SW480 (cell line): ENCODE data around the gene ASB6.
A peak's percentile ranks its signal among the peaks of the same experiment; 100 is the strongest.
"Not testable (repeated sequence)": the region's sequence is repeated elsewhere in the genome, so short reads cannot be mapped to it uniquely, and the experiment has no call there.

Experiments used
- DNase-seq: peaks from one replicate; pipeline ENCODE4 v3.0.0-alpha.2; 2016; ENCODE audit warnings: low spot score

Gene ASB6

GRCh38 chr9:129667378-129667777 lies 25.4 kb upstream of the ASB6 start:
- DNase-seq, result no peak

DNA sequence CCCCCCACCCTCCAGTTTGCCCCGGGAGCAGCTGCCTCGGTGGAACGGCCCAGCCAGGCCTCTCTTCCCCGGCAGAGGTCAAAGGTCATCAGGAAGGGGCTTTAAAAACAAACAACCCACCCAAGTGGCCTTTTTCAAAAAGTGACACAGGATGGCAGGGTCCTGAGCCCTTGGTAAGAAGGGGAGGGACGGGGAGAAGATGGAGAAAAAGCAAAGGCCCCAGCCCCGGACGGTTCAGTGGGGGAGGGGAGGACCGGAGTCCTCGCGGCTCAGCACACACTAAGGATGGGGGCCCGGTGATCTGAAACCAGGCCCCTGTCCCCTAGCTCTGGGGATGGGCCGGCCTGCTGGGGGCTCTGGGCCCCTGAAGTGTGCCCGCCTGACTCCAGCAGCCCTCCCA lies 24.6 kb upstream of the ASB6 start:
- no peak for DNase-seq

DNA sequence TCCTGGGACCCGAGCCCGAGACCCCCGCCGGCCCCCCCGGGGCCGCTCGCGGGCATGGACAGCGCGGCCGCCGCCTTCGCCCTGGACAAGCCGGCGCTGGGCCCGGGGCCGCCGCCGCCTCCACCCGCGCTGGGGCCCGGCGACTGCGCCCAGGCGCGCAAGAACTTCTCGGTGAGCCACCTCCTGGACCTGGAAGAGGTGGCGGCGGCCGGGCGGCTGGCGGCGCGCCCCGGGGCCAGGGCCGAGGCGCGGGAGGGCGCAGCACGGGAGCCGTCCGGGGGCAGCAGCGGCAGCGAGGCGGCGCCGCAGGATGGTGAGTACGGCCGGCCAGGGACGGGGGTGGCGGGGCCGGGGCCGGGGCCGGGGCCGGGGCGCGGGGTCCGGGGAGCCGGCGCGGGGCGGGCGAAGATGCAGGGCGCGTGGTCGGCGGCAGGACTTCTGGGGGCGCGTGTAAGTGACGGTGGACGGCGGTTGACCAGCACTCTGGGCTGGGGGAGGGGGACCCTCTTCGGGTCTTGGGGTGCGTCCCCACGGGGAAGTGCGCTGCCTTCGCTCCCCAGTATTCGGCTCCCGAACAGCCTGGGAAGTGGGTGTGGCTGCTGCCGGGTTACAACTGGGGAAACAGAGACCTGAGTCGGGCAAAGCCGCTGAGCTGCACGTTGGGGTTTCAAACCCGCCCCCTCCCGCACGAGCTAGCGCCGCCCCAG lies 24.0 kb upstream of the ASB6 start:
- DNase-seq, result no peak

- DNase-seq, result no peak
Measured at GRCh38 chr9:129665389-129665775, 23.4 kb upstream of the ASB6 start, which contains the start of gene PRRX2. PRRX2 (plus strand) TSS chr9:129665647; CDS start chr9:129665868, 221 bp downstream.

GRCh38 chr9:129664746-129665388 lies 22.9 kb upstream of the ASB6 start:
- no peak for DNase-seq

DNA sequence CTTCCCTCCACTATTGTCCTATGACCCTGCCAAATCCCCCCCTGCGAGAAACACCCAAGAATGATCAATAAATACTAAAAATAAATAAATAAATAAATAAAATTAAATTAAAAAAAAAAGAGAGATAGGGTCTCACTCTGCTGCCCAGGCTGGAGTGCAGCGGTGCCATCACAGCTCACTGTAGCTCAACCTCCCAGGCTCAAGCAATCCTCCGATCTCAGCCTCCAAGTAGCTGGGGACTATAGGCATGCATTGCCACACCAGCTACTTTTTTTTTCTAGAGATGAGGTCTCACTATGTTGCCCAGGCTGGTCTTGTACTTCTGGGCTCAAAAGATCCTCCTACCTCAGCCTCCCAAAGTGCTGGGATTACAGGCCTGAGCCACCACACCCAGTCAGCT lies 20.3 kb upstream of the ASB6 start:
- not testable (repeated sequence) for DNase-seq

- no peak for DNase-seq
Measured at GRCh38 chr9:129661029-129661428, 19.1 kb upstream of the ASB6 start.

GRCh38 chr9:129656795-129657390 lies 14.9 kb upstream of the ASB6 start:
- DNase-seq, result peak; percentile 54

- DNase-seq, result no peak
Measured at GRCh38 chr9:129655696-129656095, 13.7 kb upstream of the ASB6 start.

GRCh38 chr9:129655154-129655553 lies 13.2 kb upstream of the ASB6 start:
- DNase-seq, result no peak

DNA sequence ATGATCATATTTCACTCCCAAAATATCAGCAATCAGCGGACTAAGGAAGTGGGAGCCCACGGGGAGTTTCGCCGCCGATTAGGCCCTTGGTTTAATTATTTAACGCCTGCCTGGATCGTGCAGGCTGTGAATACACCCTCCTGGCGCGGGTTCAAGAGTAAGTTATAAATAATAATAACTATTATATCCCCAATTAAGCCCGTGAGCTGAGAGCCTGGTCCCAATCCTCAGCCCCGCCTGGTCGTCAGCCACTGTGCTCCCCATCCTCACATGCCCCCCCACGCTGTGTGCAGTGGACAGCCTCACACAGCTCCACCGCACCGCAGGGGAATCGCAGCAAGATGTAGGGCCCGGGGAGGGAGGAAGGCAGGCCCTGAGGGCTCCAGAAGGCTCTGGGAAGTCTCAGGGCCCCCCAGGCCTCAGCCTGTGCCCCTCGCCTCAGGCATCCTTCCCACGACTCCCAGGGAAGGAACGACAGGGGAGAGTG lies 12.6 kb upstream of the ASB6 start:
- DNase-seq, result no peak

- no peak for DNase-seq
Measured at GRCh38 chr9:129653823-129654553, 12.0 kb upstream of the ASB6 start.

- DNase-seq, result no peak
Measured at GRCh38 chr9:129650680-129651235, 8.8 kb upstream of the ASB6 start.

DNA sequence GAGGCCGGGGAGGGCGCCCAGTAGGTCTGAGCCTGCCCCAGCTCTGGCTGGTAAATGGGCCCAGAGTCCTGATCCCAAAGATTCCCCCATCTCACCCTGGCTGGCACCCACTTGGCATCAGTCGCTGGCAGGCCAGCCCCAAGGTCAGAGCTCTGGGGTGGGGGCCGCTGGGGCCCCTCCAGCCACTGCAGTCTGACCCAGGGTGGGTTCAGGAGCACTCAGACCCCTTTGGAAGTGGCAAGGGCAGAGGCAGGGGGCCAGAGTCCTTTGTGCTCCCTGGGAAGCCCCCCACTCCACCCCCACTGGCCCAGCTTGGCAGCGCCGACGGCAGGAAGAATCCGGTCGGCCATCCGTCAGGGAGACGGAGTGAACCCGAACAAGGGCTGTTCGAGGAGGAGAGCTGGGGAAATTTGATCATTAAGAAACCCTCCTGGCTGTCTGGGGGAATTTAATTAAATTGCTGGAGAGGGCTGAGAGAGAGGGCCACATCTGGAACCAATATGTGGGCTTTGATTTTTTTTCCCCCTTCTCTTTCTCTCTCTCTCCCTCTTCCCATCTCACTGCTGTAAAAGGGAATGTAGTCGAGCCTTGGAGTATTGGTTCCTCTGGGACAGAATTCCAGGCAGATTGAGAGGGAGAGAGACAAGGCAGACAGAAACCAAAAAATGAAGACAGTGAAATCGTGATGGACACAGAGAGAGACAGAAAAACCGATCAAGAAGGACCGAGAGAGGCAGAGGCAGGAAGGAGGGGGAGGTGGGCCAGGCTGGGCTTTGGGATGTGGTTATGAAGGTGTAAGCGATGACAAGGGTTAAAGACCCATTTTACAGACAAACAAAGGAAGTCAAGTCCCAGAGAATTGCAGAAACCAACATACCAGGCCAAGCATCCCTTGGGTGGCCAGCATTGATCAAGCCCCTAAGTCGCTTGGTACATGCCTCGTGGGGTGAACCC lies 8.1 kb upstream of the ASB6 start:
- no peak for DNase-seq

GRCh38 chr9:129648764-129649115 lies 6.8 kb upstream of the ASB6 start:
- no peak for DNase-seq

DNA sequence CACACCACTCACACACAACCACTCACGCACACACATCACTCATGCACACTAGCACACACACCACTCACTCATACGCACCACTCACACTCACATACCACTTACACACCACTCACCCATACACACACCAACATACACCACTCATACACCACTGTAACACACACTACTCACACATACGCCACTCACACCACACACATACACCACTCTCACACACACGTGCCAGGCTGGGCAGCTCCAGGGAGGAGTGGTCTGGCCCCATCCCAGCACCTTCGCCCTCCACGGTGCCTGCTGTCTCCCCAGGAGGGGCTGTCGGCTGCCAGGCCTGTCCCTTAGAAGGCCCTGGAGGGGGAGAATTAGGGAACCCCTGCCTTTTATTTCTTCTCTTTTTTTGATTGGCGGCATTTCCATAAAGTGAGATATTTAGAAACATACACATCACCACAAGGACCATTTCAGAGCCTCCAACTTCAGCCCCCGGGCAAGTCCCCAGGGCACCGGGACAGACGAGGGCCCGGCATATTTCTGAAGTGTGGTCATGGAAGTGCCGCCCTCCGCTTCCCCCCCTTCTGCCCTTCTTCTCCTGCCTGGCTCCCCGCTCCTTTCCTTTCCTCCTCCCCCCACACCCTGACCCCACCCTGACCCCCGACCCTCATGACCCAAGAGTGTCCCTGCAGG lies 6.3 kb upstream of the ASB6 start:
- DNase-seq, result no peak

DNA sequence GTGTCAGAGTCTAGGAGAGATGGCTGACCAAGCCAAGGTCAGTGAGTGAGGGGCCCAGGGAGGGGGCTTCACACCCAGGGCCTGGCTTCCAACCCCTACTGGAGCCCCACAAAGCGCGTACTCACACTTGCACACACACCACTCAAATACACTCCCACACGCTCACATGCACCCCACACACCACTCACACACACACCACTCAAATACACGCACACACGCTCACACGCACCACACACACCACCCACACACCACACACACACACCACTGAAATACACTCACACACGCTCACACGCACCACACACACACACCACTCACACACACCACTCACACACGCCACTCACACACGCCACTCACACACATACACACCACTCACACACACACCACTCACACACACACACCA lies 5.7 kb upstream of the ASB6 start:
- DNase-seq, result no peak

DNA sequence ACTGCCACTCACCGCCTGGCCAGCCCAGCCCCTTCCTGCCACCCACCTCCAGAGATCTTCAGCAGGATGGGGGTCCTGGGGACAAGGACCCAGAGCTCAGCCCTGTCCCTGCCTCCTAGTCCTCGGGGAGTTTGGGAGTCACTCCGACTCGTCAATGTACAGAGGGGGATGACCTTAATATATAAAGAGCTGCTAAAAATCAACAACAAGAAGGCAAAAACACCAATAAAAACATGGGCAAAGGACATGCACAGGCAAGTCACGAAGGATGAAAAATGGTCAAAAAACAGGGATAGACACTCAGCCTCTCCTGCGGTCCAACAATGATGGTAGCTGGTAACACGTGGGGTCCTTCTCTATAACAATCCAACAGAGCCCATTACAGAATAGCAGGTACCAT lies 4.7 kb upstream of the ASB6 start:
- no peak for DNase-seq

DNA sequence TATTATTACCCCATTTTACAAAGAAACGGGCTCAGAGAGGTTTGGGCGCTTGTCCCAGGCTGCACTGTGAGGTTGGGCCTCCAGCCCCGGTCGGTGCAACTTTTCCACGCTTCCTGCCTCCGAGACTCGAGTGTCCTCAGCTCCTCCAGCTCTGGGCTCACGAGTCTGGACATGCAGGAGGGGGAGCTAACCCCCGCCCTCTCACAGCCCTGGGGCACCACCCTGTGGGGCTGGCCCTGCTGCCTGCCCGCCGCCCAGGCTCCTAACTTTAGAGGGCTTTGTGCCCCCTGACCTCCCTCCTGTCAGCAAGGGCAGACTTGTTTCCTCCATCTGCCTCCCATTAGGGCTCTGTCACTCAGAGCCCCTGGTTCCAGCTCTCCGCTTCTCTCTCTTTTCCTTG lies 4.3 kb upstream of the ASB6 start:
- DNase-seq, result no peak

GRCh38 chr9:129644902-129645301 lies 3.0 kb upstream of the ASB6 start:
- DNase-seq, result no peak

- no peak for DNase-seq
Measured at GRCh38 chr9:129644365-129644764, 2.4 kb upstream of the ASB6 start.
